IPS-18c (cell line): ENCODE results near the gene KIZ.
"Not testable (repeated sequence)": the region's sequence is repeated elsewhere in the genome, so short reads cannot be mapped to it uniquely, and the experiment has no call there.

Source experiments
- H3K4me3 ChIP-seq: 2 replicates; pipeline ENCODE4 v1.7.0; 2013; ENCODE audit warnings: low read depth, mild to moderate bottlenecking, low read length, moderate library complexity; ENCODE audit not compliant: insufficient read depth
- H3K9me3 ChIP-seq: one replicate; pipeline ENCODE4 v1.6.1; 2013; ENCODE audit warnings: mild to moderate bottlenecking, low read length, moderate library complexity; ENCODE audit not compliant: control insufficient read depth, insufficient read depth

KIZ gene

GRCh38 chr20:21230220-21230619 is 104.3 kb downstream of the KIZ start:
- no peak overlapping the region for H3K4me3 ChIP-seq

GRCh38 chr20:21230686-21231085 is 104.8 kb downstream of the KIZ start:
- no peak overlapping the region for H3K4me3 ChIP-seq
- no peaks in the 10 kb centered on the region for H3K9me3 ChIP-seq

More at GRCh38 chr20:21230220-21230619, 104.3 kb downstream of the KIZ start:
- H3K9me3 ChIP-seq = no peaks in the 10 kb centered on the region

- H3K9me3 ChIP-seq = no peaks in the 10 kb centered on the region
Measured at GRCh38 chr20:21232546-21233280, 106.8 kb downstream of the KIZ start.

GRCh38 chr20:21234324-21234723 is 108.4 kb downstream of the KIZ start:
- Histone ChIP-seq H3K9me3 (no peaks in the 10 kb centered on the region), H3K4me3 (no peak overlapping the region)

More at GRCh38 chr20:21232546-21233280, 106.8 kb downstream of the KIZ start:
- H3K4me3 ChIP-seq = no peak overlapping the region

- no peak overlapping the region for H3K4me3 ChIP-seq
- H3K9me3 ChIP-seq = no peaks in the 10 kb centered on the region
Measured at GRCh38 chr20:21234806-21235483, 109.1 kb downstream of the KIZ start.

- H3K4me3 ChIP-seq = no peak overlapping the region
Measured at GRCh38 chr20:21235484-21236445, 109.9 kb downstream of the KIZ start.

GRCh38 chr20:21237956-21238799 is 112.3 kb downstream of the KIZ start:
- H3K9me3 ChIP-seq = no peaks in the 10 kb centered on the region

More at GRCh38 chr20:21235484-21236445, 109.9 kb downstream of the KIZ start:
- no peaks in the 10 kb centered on the region for H3K9me3 ChIP-seq

GRCh38 chr20:21238818-21239536 is 113.1 kb downstream of the KIZ start:
- Histone ChIP-seq H3K9me3 (no peaks in the 10 kb centered on the region), H3K4me3 (no peak overlapping the region)

More at GRCh38 chr20:21237956-21238799, 112.3 kb downstream of the KIZ start:
- no peak overlapping the region for H3K4me3 ChIP-seq

- Histone ChIP-seq H3K4me3 (no peak overlapping the region), H3K9me3 (no peaks in the 10 kb centered on the region)
Measured at GRCh38 chr20:21240394-21240793, 114.5 kb downstream of the KIZ start.

- Histone ChIP-seq H3K9me3 (no peaks in the 10 kb centered on the region), H3K4me3 (no peak overlapping the region)
Measured at GRCh38 chr20:21241406-21241805, 115.5 kb downstream of the KIZ start.

GRCh38 chr20:21243811-21244210 is 117.9 kb downstream of the KIZ start:
- no peaks in the 10 kb centered on the region for H3K9me3 ChIP-seq
- H3K4me3 ChIP-seq = no peak overlapping the region

- H3K4me3 ChIP-seq = no peak overlapping the region
- no peaks in the 10 kb centered on the region for H3K9me3 ChIP-seq
Measured at GRCh38 chr20:21244808-21245207, 118.9 kb downstream of the KIZ start.

- no peaks in the 10 kb centered on the region for H3K9me3 ChIP-seq
- no peak overlapping the region for H3K4me3 ChIP-seq
Measured at GRCh38 chr20:21246161-21246560, 120.3 kb downstream of the KIZ start.

- not testable (repeated sequence) for H3K4me3 ChIP-seq, H3K9me3 ChIP-seq
Measured at GRCh38 chr20:21247603-21248095, 121.8 kb downstream of the KIZ start.

- no peaks in the 10 kb centered on the region for H3K9me3 ChIP-seq
- no peak overlapping the region for H3K4me3 ChIP-seq
Measured at GRCh38 chr20:21251278-21251677, 125.4 kb downstream of the KIZ start.

GRCh38 chr20:21257192-21257591 is 131.3 kb downstream of the KIZ start:
- Histone ChIP-seq H3K9me3 (no peaks in the 10 kb centered on the region), H3K4me3 (no peak overlapping the region)
